CD14-positive monocyte (primary cell): ENCODE results near the gene TRRAP. TPM values are rescaled to one million over a fixed set of nuclear protein-coding genes. Genes with fewer than 3 reads are reported as not detected.
"Not testable (repeated sequence)": the region's sequence is repeated elsewhere in the genome, so short reads cannot be mapped to it uniquely, and the experiment has no call there.

Experiments used
- DNase-seq, 3 donors: peaks; one replicate each; pipeline ENCODE4 v3.0.0-alpha.2; 2011 to 2022
- H2AFZ ChIP-seq: 2 replicates; pipeline ENCODE4 v1.6.0; 2012; ENCODE audit warnings: mild to moderate bottlenecking, low read depth, low read length, inconsistent platforms; ENCODE audit not compliant: insufficient read depth, poor library complexity, severe bottlenecking
- H3K27ac ChIP-seq, 2 donors: 1 replicate in 1 of 2; 2 replicates in 1 of 2; pipeline ENCODE4 v1.5.1; 2012 to 2013; ENCODE audit warnings: low read length in 2 of 2, control low read depth in 1 of 2, inconsistent platforms in 1 of 2, low read depth in 1 of 2, mild to moderate bottlenecking in 1 of 2
- H3K27me3 ChIP-seq, 2 donors: one replicate each; pipeline versions ENCODE4 v1.6.0 to v1.6.1; 2011 to 2013; ENCODE audit warnings: low read length in 2 of 2; ENCODE audit not compliant: control insufficient read depth in 2 of 2, insufficient read depth in 2 of 2
- H3K36me3 ChIP-seq, 2 donors: replicated peaks in 1 of 2; 1 replicate in 1 of 2; 2 replicates in 1 of 2; pipeline versions ENCODE4 v1.5.1 to v1.6.1; 2012 to 2013; ENCODE audit warnings: low read length in 2 of 2, control low read depth in 1 of 2, inconsistent platforms in 1 of 2, mild to moderate bottlenecking in 1 of 2; ENCODE audit not compliant: insufficient read depth in 2 of 2, control insufficient read depth in 1 of 2
- H3K4me1 ChIP-seq, 2 donors: 1 replicate in 1 of 2; 2 replicates in 1 of 2; pipeline versions ENCODE4 v1.5.1 to v1.6.1; 2012 to 2013; ENCODE audit warnings: low read length in 2 of 2, control low read depth in 1 of 2, inconsistent platforms in 1 of 2, mild to moderate bottlenecking in 1 of 2, moderate library complexity in 1 of 2; ENCODE audit not compliant: insufficient read depth in 2 of 2, control insufficient read depth in 1 of 2
- H3K4me2 ChIP-seq: replicated peaks from 2 replicates; pipeline ENCODE3; 2012; ENCODE audit warnings: low read length, moderate library complexity, mild to moderate bottlenecking; ENCODE audit not compliant: poor library complexity, severe bottlenecking; ENCODE audit errors: extremely low read depth
- H3K4me3 ChIP-seq, 3 experiments: fragments of 200-600 bp in 1 of 3; sonication (generic) in 1 of 3; replicated peaks in 1 of 3; 1 replicate in 2 of 3; 2 replicates in 1 of 3; pipeline ENCODE4 v1.5.1; 2011 to 2013; ENCODE audit warnings: low read length in 3 of 3, mild to moderate bottlenecking in 3 of 3, control low read depth in 2 of 3, low read depth in 2 of 3, inconsistent platforms in 1 of 3, moderate library complexity in 1 of 3
- H3K79me2 ChIP-seq: 2 replicates; pipeline ENCODE4 v1.6.0; 2012; ENCODE audit warnings: mild to moderate bottlenecking, control low read depth, inconsistent platforms, low read length, moderate library complexity; ENCODE audit not compliant: insufficient read depth
- H3K9ac ChIP-seq: 2 replicates; pipeline ENCODE4 v1.6.0; 2017; ENCODE audit warnings: low read length, mild to moderate bottlenecking; ENCODE audit not compliant: insufficient read depth, poor library complexity, severe bottlenecking
- H3K9me3 ChIP-seq, 2 donors: replicated peaks in 1 of 2; 1 replicate in 1 of 2; 2 replicates in 1 of 2; pipeline versions ENCODE4 v1.5.1 to v1.6.1; 2012 to 2013; ENCODE audit warnings: low read length in 2 of 2, control low read depth in 1 of 2; ENCODE audit not compliant: control insufficient read depth in 1 of 2, insufficient read depth in 1 of 2
- H4K20me1 ChIP-seq: 2 replicates; pipeline ENCODE4 v1.6.0; 2012; ENCODE audit warnings: mild to moderate bottlenecking, low read length, control low read depth, moderate library complexity; ENCODE audit not compliant: insufficient read depth
- H3K27ac Mint-ChIP-seq, 7 donors: one replicate each; pipeline ENCODE4 v1.8.0; 2020; ENCODE audit warnings: mild to moderate bottlenecking in 7 of 7, mixed read lengths in 7 of 7, moderate library complexity in 6 of 7, inconsistent platforms in 2 of 7
- H3K27me3 Mint-ChIP-seq, 3 donors: one replicate each; pipeline ENCODE4 v1.8.0; 2021 to 2022; ENCODE audit warnings: low read depth in 3 of 3, mild to moderate bottlenecking in 3 of 3, mixed read lengths in 3 of 3, moderate library complexity in 3 of 3, inconsistent platforms in 1 of 3
- H3K36me3 Mint-ChIP-seq, 2 donors: one replicate each; pipeline ENCODE4 v1.8.0; 2020; ENCODE audit warnings: mixed read lengths in 2 of 2, inconsistent platforms in 1 of 2, mild to moderate bottlenecking in 1 of 2
- H3K4me1 Mint-ChIP-seq: one replicate; pipeline ENCODE4 v1.8.0; 2020; ENCODE audit warnings: mild to moderate bottlenecking, mixed read lengths
- H3K4me3 Mint-ChIP-seq, 2 donors: one replicate each; pipeline ENCODE4 v1.8.0; 2020; ENCODE audit warnings: mild to moderate bottlenecking in 2 of 2, mixed read lengths in 2 of 2, moderate library complexity in 1 of 2
- H3K9me3 Mint-ChIP-seq, 7 donors: one replicate each; pipeline ENCODE4 v1.8.0; 2020 to 2022; ENCODE audit warnings: mixed read lengths in 7 of 7, mild to moderate bottlenecking in 6 of 7, moderate library complexity in 6 of 7, inconsistent platforms in 2 of 7
- CTCF ChIP-seq: fragments of 200-600 bp; IDR thresholded peaks from one replicate; pipeline ENCODE4 v1.8.0; 2022; ENCODE audit warnings: antibody characterized with exemption, mild to moderate bottlenecking
- WGBS: methylation state at CpG from one replicate; pipeline ENCODE4 v1.1.5; 2013; ENCODE audit warnings: missing lambda C conversion rate; ENCODE audit not compliant: insufficient coverage; 5-methylcytosine and 5-hydroxymethylcytosine counted together
- intact Hi-C, 2 donors: fragments of 100-400 bp; cut with micrococcal nuclease; formaldehyde crosslinking; loops; one replicate each; pipeline versions ENCODE4 v1.15.0 to v1.15.1; 2023
- polyA plus RNA-seq, 3 donors: library from polyadenylated mRNA; depleted of rRNA in 1 of 3; unstranded in 2 of 3; stranded (reverse) in 1 of 3; fragments of 300-500 nt in 2 of 3; fragments of >200 nt in 1 of 3; fragmentation: Illumina TruSeq in 2 of 3; gene quantifications; 1 replicate in 2 of 3; 2 replicates in 1 of 3; pipeline ENCODE4 v1.2.3, GENCODE V29; 2012 to 2021

The TRRAP gene
- polyA plus RNA-seq, 3 donors = 0.67 to 12.2 (median 1.2) TPM

GRCh38 chr7:98840722-98841121 is 37.6 kb upstream of the TRRAP start:
- Mint-ChIP-seq H3K4me3 (no peak overlapping the region), H3K36me3 (no peaks in the 10 kb centered on the region), H3K9me3 (no peaks in the 10 kb centered on the region), H3K4me1 (no peaks in the 10 kb centered on the region), H3K27me3 (peaks cover 7 to 16% (median 8%) of the 10 kb centered on the region in 3 donors), H3K27ac (no peak overlapping the region)
- Histone ChIP-seq H3K4me1 (no peaks in the 10 kb centered on the region), H3K4me3 (no peak overlapping the region), H3K9ac (no peak overlapping the region), H3K27ac (no peak overlapping the region), H3K36me3 (no peaks in the 10 kb centered on the region), H2AFZ (no peak overlapping the region), H3K9me3 (no peaks in the 10 kb centered on the region), H3K79me2 (no peaks in the 10 kb centered on the region), H4K20me1 (no peaks in the 10 kb centered on the region), H3K4me2 (no peak overlapping the region), H3K27me3 (no peaks in the 10 kb centered on the region)
- DNase-seq = no peak
- TF ChIP-seq CTCF = no peak
- intact Hi-C loops = loop anchor here in 1 of 2 donors (2.0 to 5.0 kb wide), 2 partner anchors 93 to 406 kb away; no protein-coding TSS in a partner anchor
- 64% methylated on average over 2 of the region's 4 CpGs for WGBS

- Histone ChIP-seq H3K4me2 (no peak overlapping the region), H2AFZ (no peak overlapping the region), H4K20me1 (no peaks in the 10 kb centered on the region), H3K4me1 (no peaks in the 10 kb centered on the region), H3K36me3 (no peaks in the 10 kb centered on the region), H3K27me3 (no peaks in the 10 kb centered on the region), H3K79me2 (no peaks in the 10 kb centered on the region), H3K4me3 (no peak overlapping the region), H3K9me3 (no peaks in the 10 kb centered on the region), H3K27ac (no peak overlapping the region), H3K9ac (no peak overlapping the region)
- peak; percentile 99 for TF ChIP-seq CTCF
- peak; percentile 32 to 51 (median 51) for DNase-seq
- H3K27me3 Mint-ChIP-seq = peaks cover 7 to 14% (median 8%) of the 10 kb centered on the region in 3 donors
- H3K9me3 Mint-ChIP-seq = no peaks in the 10 kb centered on the region
- intact Hi-C loops = loop anchor here in 1 of 2 donors (2.0 to 5.0 kb wide), 2 partner anchors 94 to 407 kb away; no protein-coding TSS in a partner anchor
- no peaks in the 10 kb centered on the region for H3K36me3 Mint-ChIP-seq
- 36% methylated on average over 10 of the region's 11 CpGs for WGBS
- no peak overlapping the region for H3K27ac Mint-ChIP-seq
- H3K4me3 Mint-ChIP-seq = no peak overlapping the region
- no peaks in the 10 kb centered on the region for H3K4me1 Mint-ChIP-seq
Measured at GRCh38 chr7:98841179-98841997, 36.9 kb upstream of the TRRAP start.

- not testable (repeated sequence) for H3K9me3 Mint-ChIP-seq
Measured at GRCh38 chr7:98842552-98842951, 35.8 kb upstream of the TRRAP start.

More at GRCh38 chr7:98842552-98842951, 35.8 kb upstream of the TRRAP start:
- 100% methylated on average over 1 of the region's 2 CpGs for WGBS
- H3K27ac Mint-ChIP-seq, H3K4me3 Mint-ChIP-seq, H3K4me3 ChIP-seq, H3K4me1 Mint-ChIP-seq, H3K36me3 Mint-ChIP-seq, DNase-seq, H3K36me3 ChIP-seq, H3K9ac ChIP-seq, H3K79me2 ChIP-seq, H3K27ac ChIP-seq, H3K27me3 ChIP-seq, H3K4me1 ChIP-seq, H3K4me2 ChIP-seq, H3K9me3 ChIP-seq, H4K20me1 ChIP-seq, H2AFZ ChIP-seq: not testable (repeated sequence)
- intact Hi-C loops = loop anchor here (2.0 to 5.0 kb wide), 2 partner anchors 95 to 410 kb away; no protein-coding TSS in a partner anchor
- H3K27me3 Mint-ChIP-seq = peaks cover 7 to 16% (median 8%) of the 10 kb centered on the region in 3 donors
